Fibroblast of villous mesenchyme (primary cell): ENCODE results near the gene WDR70. TPM values are rescaled to one million over a fixed set of nuclear protein-coding genes. Genes with fewer than 3 reads are reported as not detected.
"Not testable (repeated sequence)": the region's sequence is repeated elsewhere in the genome, so short reads cannot be mapped to it uniquely, and the experiment has no call there.

Experiments used
- DNase-seq: peaks from one replicate; pipeline ENCODE4 v3.0.0-alpha.2; 2010; ENCODE audit warnings: low read depth
- H3K4me3 ChIP-seq: 2 replicates; pipeline ENCODE4 v1.5.1; 2011; ENCODE audit warnings: low read depth, mild to moderate bottlenecking, low read length
- total RNA-seq: library from RNA; depleted of rRNA; stranded (reverse); fragments of >200 nt; gene quantifications from 2 replicates; pipeline ENCODE4 v1.2.3, GENCODE V29; 2012
- TF ChIP-seq, protein P1 (sequence below): IDR thresholded peaks from 2 replicates; pipeline ENCODE4 v1.5.1; 2012; ENCODE audit warnings: low read depth, mild to moderate bottlenecking, low read length; ENCODE audit not compliant: insufficient read depth

The WDR70 gene
- total RNA-seq, 1 donor: 29.4 TPM

DNA sequence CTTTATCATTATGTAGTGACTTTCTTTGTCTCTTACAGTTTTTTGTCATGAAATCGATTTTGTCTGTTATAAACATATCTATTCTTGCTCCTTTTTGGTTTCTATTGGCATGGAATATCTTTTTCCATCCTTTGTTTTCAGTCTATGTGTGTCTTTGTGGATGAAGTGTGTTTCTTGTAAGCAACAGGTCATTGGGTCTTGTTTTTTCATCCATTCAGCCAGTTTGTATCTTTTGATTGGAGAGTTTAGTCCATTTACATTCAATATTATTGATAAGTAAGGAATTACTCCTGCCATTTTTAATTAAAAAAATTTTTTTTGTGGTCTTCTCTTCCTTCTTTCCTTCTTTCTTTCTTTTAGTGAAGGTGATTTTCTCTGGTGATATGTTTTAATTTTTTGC is 266.6 kb downstream of the WDR70 start:
- TF ChIP-seq, protein P1, sequence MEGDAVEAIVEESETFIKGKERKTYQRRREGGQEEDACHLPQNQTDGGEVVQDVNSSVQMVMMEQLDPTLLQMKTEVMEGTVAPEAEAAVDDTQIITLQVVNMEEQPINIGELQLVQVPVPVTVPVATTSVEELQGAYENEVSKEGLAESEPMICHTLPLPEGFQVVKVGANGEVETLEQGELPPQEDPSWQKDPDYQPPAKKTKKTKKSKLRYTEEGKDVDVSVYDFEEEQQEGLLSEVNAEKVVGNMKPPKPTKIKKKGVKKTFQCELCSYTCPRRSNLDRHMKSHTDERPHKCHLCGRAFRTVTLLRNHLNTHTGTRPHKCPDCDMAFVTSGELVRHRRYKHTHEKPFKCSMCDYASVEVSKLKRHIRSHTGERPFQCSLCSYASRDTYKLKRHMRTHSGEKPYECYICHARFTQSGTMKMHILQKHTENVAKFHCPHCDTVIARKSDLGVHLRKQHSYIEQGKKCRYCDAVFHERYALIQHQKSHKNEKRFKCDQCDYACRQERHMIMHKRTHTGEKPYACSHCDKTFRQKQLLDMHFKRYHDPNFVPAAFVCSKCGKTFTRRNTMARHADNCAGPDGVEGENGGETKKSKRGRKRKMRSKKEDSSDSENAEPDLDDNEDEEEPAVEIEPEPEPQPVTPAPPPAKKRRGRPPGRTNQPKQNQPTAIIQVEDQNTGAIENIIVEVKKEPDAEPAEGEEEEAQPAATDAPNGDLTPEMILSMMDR: no peak
- DNase-seq: no peak
- no peak overlapping the region for H3K4me3 ChIP-seq

DNA sequence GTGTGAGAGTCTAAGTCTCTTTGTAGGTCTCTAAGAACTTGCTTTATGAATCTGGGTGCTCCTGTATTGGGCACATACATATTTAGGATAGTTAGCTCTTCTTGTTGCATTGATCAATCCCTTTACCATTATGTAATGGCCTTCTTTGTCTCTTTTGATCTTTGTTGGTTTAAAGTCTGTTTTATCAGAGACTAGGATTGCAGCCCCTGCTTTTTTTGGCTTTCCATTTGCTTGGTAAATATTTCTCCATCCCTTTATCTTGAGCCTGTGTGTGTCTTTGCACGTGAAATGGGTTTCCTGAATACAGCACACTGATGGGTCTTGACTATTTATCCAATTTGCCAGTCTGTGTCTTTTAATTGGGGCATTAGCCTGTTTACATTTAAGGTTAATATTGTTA is 275.4 kb downstream of the WDR70 start:
- DNase-seq, H3K4me3 ChIP-seq: not testable (repeated sequence)

DNA sequence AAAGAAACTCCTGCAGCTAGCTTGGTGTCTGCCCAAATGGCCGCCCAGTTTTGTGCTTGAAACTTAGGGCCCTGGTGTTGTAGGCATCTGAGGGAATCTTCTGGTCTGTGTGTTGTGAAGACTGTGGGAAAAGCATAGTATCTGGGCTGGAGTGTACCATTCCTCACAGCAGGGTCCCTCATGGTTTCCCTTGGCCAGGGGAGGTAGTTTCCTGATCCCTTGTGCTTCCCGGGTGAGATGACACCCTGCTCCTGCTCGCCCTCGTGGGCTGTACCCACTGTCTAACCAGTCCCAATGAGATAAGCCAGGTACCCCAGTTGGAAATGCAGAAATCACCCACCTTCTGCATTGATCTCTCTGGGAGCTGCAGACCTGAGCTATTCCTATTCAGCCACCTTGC is 277.9 kb downstream of the WDR70 start:
- no peak overlapping the region for H3K4me3 ChIP-seq
- TF ChIP-seq, protein P1: no peak
- no peak for DNase-seq

DNA sequence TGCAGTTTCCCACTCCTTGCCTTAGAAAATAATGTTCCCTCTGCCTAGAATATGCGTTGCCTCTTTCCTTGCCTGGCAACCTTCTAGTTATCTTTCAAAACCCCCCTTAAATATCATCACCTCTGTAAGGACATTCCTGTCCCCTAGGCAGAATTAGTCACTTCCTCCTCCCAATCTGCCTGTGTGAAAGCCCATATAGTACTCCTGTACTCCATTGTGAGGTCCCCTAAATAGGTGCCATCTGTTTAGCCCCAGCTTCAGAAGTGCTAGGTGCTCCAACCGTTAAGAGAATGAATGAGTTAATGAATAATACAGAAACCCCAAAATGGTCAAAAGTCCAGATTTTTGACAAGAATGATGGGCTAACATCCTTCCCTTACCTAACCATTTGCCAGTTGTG is 279.3 kb downstream of the WDR70 start:
- TF ChIP-seq, protein P1: no peak

DNA sequence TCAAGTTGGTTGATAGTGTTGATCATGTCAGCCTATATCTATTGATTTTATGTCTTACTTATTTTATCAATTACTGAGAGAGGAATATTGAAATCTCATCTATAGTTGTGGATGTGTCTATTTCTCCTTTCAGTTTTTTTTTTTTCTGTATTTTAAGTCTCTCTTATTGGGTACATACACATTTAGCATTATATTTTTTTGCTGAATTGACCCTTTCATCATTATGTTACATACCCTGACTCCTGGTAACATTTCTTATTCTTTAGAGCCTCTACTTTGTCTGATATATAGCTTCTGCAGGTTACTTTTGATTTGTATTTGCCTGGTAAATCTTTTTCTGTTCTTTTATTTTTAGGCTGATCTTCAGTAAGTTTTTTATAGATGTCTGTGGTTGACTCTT is 281.2 kb downstream of the WDR70 start:
- H3K4me3 ChIP-seq: no peak overlapping the region

More for the DNA sequence above, 279.3 kb downstream of the WDR70 start:
- DNase-seq: no peak
- no peak overlapping the region for H3K4me3 ChIP-seq

DNA sequence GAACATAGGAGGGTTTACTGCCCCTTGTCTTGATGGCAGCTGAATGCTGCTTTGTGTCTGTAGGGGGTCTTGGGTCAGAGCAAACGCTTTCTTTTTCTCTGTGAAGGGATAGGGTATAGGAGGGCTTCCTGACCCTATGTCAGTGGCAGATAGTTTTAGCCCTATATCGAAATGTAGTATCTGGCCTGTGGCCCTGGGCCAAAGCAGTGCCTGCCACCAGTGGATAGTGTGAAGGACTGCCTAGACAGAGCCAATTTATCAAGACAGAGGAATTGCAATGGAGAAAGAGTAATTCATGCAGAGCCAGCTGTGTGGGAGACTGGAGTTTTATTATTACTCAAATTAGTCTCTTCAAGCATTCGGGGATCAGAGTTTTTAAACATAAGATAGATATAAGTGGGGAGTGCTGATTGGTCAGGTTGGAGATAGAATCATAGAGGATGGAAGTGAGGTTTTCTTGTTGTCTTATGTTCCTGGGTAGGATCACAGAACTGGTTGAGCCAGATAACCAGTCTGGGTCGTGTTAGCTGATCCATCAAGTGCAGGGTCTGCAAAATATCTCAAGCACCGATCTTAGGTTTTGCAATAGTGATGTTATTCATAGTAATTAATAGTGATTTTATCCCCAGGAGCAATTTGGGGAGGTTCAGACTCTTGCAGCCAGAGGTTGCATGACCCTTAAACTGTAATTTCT is 282.3 kb downstream of the WDR70 start:
- TF ChIP-seq, protein P1: no peak

More for the DNA sequence above, 281.2 kb downstream of the WDR70 start:
- TF ChIP-seq, protein P1: no peak
- DNase-seq: no peak

DNA sequence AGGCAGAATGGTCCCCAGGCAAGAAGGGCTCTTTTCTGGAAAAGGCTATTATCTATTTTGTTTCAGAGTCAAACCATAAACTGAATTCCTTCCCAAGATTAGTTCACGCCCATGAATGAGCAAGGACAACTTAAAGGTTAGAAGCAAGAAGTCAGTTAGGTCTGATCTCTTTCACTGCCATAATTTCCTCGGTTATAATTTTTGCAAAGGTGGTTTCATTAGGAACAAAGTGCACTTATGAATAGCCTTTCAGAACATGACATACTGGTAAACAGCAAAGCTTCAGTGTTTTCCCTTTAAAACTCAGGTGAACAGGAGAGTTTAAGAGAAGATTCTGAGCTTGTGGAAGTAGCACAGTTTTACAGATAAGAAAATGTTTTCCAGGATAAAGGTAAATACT is 282.8 kb downstream of the WDR70 start:
- no peak overlapping the region for H3K4me3 ChIP-seq
- peak; percentile 28 for DNase-seq
- TF ChIP-seq, protein P1: no peak

More for the DNA sequence above, 282.3 kb downstream of the WDR70 start:
- no peak overlapping the region for H3K4me3 ChIP-seq
- peak; percentile 52 for DNase-seq
